Stomach smooth muscle (tissue), 2 donors: ENCODE results near the gene GNL2.

Source experiments
- H3K27ac ChIP-seq: one replicate; pipeline ENCODE4 v1.7.0; 2013; ENCODE audit warnings: mild to moderate bottlenecking, low read length, inconsistent platforms
- H3K27me3 ChIP-seq, 2 donors: one replicate each; pipeline ENCODE4 v1.7.0; 2013; ENCODE audit warnings: low read length in 2 of 2; ENCODE audit not compliant: insufficient read depth in 2 of 2, control insufficient read depth in 1 of 2
- H3K36me3 ChIP-seq, 2 donors: one replicate each; pipeline ENCODE4 v1.7.0; 2013; ENCODE audit warnings: low read length in 2 of 2; ENCODE audit not compliant: control insufficient read depth in 2 of 2, insufficient read depth in 2 of 2
- H3K4me1 ChIP-seq: one replicate; pipeline ENCODE4 v1.7.0; 2013; ENCODE audit warnings: low read length; ENCODE audit not compliant: control insufficient read depth, insufficient read depth
- H3K4me3 ChIP-seq, 2 donors: one replicate each; pipeline ENCODE4 v1.7.0; 2013; ENCODE audit warnings: low read length in 2 of 2
- H3K9ac ChIP-seq, 2 donors: one replicate each; pipeline ENCODE4 v1.7.0; 2013; ENCODE audit warnings: low read length in 2 of 2, mild to moderate bottlenecking in 1 of 2
- H3K9me3 ChIP-seq, 2 donors: one replicate each; pipeline ENCODE4 v1.7.0; 2013; ENCODE audit warnings: low read length in 2 of 2; ENCODE audit not compliant: control insufficient read depth in 2 of 2
- donor health status: healthy.
- donor health status: Pancreatic carcinoma.

The GNL2 gene

GRCh38 chr1:37629726-37630425 is 34.1 kb upstream of the GNL2 start:
- no peak overlapping the region for H3K27ac ChIP-seq
- peaks cover 7% of the 10 kb centered on the region for H3K4me1 ChIP-seq
- H3K36me3 ChIP-seq: no peaks in the 10 kb centered on the region
- H3K4me3 ChIP-seq: no peak overlapping the region
- H3K9me3 ChIP-seq: no peaks in the 10 kb centered on the region
- H3K27me3 ChIP-seq: peaks cover 55 to 58% of the 10 kb centered on the region in 2 donors
- no peak overlapping the region for H3K9ac ChIP-seq

GRCh38 chr1:37629008-37629407 is 33.3 kb upstream of the GNL2 start:
- H3K4me3 ChIP-seq: no peak overlapping the region
- no peak overlapping the region for H3K9ac ChIP-seq
- no peaks in the 10 kb centered on the region for H3K36me3 ChIP-seq
- no peak overlapping the region for H3K27ac ChIP-seq
- peaks cover 47 to 58% of the 10 kb centered on the region in 2 donors for H3K27me3 ChIP-seq
- peaks cover 2% of the 10 kb centered on the region for H3K4me1 ChIP-seq
- no peaks in the 10 kb centered on the region for H3K9me3 ChIP-seq

DNA sequence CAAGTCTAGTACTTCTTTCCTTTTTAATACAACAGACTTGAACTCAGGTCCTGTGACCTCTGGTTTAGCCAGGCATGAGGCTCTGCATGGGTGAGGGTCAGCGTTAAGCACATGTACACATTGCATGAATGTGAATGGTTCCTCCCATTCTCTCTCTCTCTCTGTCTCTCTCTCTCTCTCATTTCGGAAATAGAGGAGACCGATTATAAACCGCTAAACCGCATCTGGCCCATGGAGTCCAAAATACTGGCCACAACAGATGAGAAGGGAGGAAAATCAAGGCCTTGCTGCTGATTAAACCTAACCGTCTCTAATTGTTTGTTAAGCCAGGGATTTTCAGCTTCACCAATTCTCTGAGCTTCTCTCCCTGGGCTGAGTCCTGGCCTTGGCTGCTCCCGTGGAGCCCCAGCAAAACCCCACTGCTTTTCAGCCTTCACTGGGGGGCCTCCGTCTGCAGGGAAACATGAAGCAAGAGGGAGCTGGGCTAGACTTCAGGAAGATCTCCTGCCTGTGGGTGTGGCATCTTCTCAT is 32.4 kb upstream of the GNL2 start:
- H3K4me3 ChIP-seq: no peak overlapping the region
- no peaks in the 10 kb centered on the region for H3K9me3 ChIP-seq
- H3K27me3 ChIP-seq: peaks cover 38 to 53% of the 10 kb centered on the region in 2 donors

GRCh38 chr1:37622131-37622530 is 26.4 kb upstream of the GNL2 start:
- no peak overlapping the region for H3K27ac ChIP-seq
- no peaks in the 10 kb centered on the region for H3K36me3 ChIP-seq
- H3K27me3 ChIP-seq: peaks cover 3 to 24% of the 10 kb centered on the region in 2 donors
- no peak overlapping the region for H3K9ac ChIP-seq
- H3K4me3 ChIP-seq: no peak overlapping the region
- no peaks in the 10 kb centered on the region for H3K9me3 ChIP-seq
- no peaks in the 10 kb centered on the region for H3K4me1 ChIP-seq

More for the DNA sequence above, 32.4 kb upstream of the GNL2 start:
- Histone ChIP-seq H3K9ac (no peak overlapping the region), H3K4me1 (no peaks in the 10 kb centered on the region), H3K36me3 (no peaks in the 10 kb centered on the region), H3K27ac (no peak overlapping the region)

- Histone ChIP-seq H3K4me3 (no peak overlapping the region), H3K27me3 (peaks cover 3 to 19% of the 10 kb centered on the region in 2 donors), H3K36me3 (no peaks in the 10 kb centered on the region)
These were observed 25.7 kb upstream of the GNL2 start for GRCh38 chr1:37621326-37621870.

DNA sequence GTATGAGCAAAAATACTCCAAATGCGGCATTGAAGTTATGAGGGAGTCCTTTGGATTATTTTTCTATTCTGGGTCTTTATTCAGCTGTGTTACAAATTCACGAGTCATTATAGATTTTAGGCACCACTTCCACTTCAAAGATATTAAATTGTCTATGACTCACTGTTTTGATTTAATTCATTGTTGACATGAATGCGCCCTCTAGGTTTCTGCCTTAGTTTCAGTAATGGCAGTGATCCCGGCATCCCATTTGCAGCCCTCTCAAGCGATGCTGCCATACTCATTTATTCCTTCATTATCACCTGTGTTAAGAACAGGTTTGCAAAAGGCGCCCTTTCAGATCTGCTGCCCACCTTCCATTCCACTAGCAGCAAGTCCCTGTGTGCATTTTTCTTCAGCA is 25.0 kb upstream of the GNL2 start:
- peaks cover 3 to 19% of the 10 kb centered on the region in 2 donors for H3K27me3 ChIP-seq

More at GRCh38 chr1:37621326-37621870, 25.7 kb upstream of the GNL2 start:
- Histone ChIP-seq H3K9ac (no peak overlapping the region), H3K9me3 (no peaks in the 10 kb centered on the region), H3K27ac (no peak overlapping the region), H3K4me1 (no peaks in the 10 kb centered on the region)

DNA sequence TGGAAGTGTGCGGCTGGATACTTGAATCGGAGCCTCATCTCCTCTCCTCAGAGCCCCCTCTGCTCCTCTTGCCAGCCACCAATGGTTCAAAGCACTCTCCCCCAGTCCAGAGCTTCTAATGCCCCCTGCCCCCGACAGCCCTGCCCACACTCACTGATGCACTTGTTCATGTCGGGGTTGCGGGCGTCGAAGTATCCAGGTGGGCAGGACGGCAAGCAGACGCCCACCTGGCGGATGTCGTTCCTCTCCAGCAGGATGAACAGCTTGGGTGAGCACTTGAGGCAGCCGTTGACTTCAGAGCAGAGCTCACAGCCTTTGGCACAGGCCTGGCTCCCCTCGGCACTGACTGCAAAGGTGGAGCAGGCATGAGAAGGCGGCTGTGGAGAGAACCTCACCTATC is 20.6 kb upstream of the GNL2 start:
- Histone ChIP-seq H3K4me3 (no peak overlapping the region), H3K4me1 (no peaks in the 10 kb centered on the region), H3K27me3 (peaks cover 0 to 16% of the 10 kb centered on the region in 2 donors), H3K27ac (no peak overlapping the region), H3K36me3 (no peaks in the 10 kb centered on the region), H3K9ac (no peak overlapping the region), H3K9me3 (no peaks in the 10 kb centered on the region)

More for the DNA sequence above, 25.0 kb upstream of the GNL2 start:
- Histone ChIP-seq H3K9ac (no peak overlapping the region), H3K27ac (no peak overlapping the region), H3K9me3 (no peaks in the 10 kb centered on the region), H3K4me1 (no peaks in the 10 kb centered on the region), H3K36me3 (no peaks in the 10 kb centered on the region), H3K4me3 (no peak overlapping the region)

DNA sequence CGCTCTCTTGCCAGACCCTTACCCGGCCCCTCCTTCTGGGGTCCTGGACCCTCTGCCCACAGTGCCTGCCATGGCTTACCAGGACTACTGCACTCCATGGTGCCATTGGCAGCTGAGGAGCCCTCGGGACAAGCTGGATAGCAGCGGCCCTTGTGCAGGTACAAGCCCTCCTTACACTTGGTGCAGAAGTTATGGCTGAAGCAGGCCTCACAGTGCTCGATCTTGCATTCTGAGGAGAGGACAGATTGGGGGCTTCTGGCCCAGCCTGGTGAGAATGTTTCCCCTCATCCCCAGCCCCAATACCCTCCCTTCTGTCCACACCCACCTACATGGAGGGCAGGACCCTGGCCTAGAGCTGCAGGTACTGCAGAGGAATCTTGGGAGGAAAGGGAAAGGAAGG is 18.4 kb upstream of the GNL2 start:
- no peak overlapping the region for H3K4me3 ChIP-seq
- H3K27me3 ChIP-seq: peaks cover 0 to 10% of the 10 kb centered on the region in 2 donors
- no peaks in the 10 kb centered on the region for H3K9me3 ChIP-seq
- no peak overlapping the region for H3K27ac ChIP-seq
- H3K4me1 ChIP-seq: no peaks in the 10 kb centered on the region
- H3K36me3 ChIP-seq: no peaks in the 10 kb centered on the region
- H3K9ac ChIP-seq: no peak overlapping the region

- Histone ChIP-seq H3K4me3 (no peak overlapping the region), H3K9ac (no peak overlapping the region), H3K36me3 (no peaks in the 10 kb centered on the region), H3K4me1 (peaks cover 5% of the 10 kb centered on the region), H3K9me3 (no peaks in the 10 kb centered on the region), H3K27me3 (peaks cover 0 to 5% of the 10 kb centered on the region in 2 donors), H3K27ac (no peak overlapping the region)
These were observed 16.4 kb upstream of the GNL2 start for GRCh38 chr1:37612186-37612585.

GRCh38 chr1:37609994-37610393 is 14.3 kb upstream of the GNL2 start:
- no peak overlapping the region for H3K9ac ChIP-seq
- no peaks in the 10 kb centered on the region for H3K9me3 ChIP-seq
- H3K27ac ChIP-seq: no peak overlapping the region
- H3K4me3 ChIP-seq: no peak overlapping the region
- H3K27me3 ChIP-seq: peaks cover 0 to 2% of the 10 kb centered on the region in 2 donors
- no peaks in the 10 kb centered on the region for H3K36me3 ChIP-seq
- peaks cover 24% of the 10 kb centered on the region for H3K4me1 ChIP-seq

- Histone ChIP-seq H3K4me3 (no peak overlapping the region), H3K27ac (no peak overlapping the region), H3K36me3 (no peaks in the 10 kb centered on the region), H3K9ac (no peak overlapping the region), H3K9me3 (no peaks in the 10 kb centered on the region), H3K4me1 (peaks cover 24% of the 10 kb centered on the region), H3K27me3 (peaks cover 0 to 2% of the 10 kb centered on the region in 2 donors)
These were observed 13.3 kb upstream of the GNL2 start for GRCh38 chr1:37609002-37609401.
